CD14-positive monocyte (primary cell): ENCODE measurements around the gene WNT8B. TPM values are rescaled to one million over a fixed set of nuclear protein-coding genes. Genes with fewer than 3 reads are reported as not detected.

Experiments
- DNase-seq, 3 donors: peaks; one replicate each; pipeline ENCODE4 v3.0.0-alpha.2; 2011 to 2022
- H2AFZ ChIP-seq: 2 replicates; pipeline ENCODE4 v1.6.0; 2012; ENCODE audit warnings: mild to moderate bottlenecking, low read depth, low read length, inconsistent platforms; ENCODE audit not compliant: insufficient read depth, poor library complexity, severe bottlenecking
- H3K27ac ChIP-seq, 2 donors: 1 replicate in 1 of 2; 2 replicates in 1 of 2; pipeline ENCODE4 v1.5.1; 2012 to 2013; ENCODE audit warnings: low read length in 2 of 2, control low read depth in 1 of 2, inconsistent platforms in 1 of 2, low read depth in 1 of 2, mild to moderate bottlenecking in 1 of 2
- H3K27me3 ChIP-seq, 2 donors: one replicate each; pipeline versions ENCODE4 v1.6.0 to v1.6.1; 2011 to 2013; ENCODE audit warnings: low read length in 2 of 2; ENCODE audit not compliant: control insufficient read depth in 2 of 2, insufficient read depth in 2 of 2
- H3K36me3 ChIP-seq, 2 donors: replicated peaks in 1 of 2; 1 replicate in 1 of 2; 2 replicates in 1 of 2; pipeline versions ENCODE4 v1.5.1 to v1.6.1; 2012 to 2013; ENCODE audit warnings: low read length in 2 of 2, control low read depth in 1 of 2, inconsistent platforms in 1 of 2, mild to moderate bottlenecking in 1 of 2; ENCODE audit not compliant: insufficient read depth in 2 of 2, control insufficient read depth in 1 of 2
- H3K4me1 ChIP-seq, 2 donors: 1 replicate in 1 of 2; 2 replicates in 1 of 2; pipeline versions ENCODE4 v1.5.1 to v1.6.1; 2012 to 2013; ENCODE audit warnings: low read length in 2 of 2, control low read depth in 1 of 2, inconsistent platforms in 1 of 2, mild to moderate bottlenecking in 1 of 2, moderate library complexity in 1 of 2; ENCODE audit not compliant: insufficient read depth in 2 of 2, control insufficient read depth in 1 of 2
- H3K4me2 ChIP-seq: replicated peaks from 2 replicates; pipeline ENCODE3; 2012; ENCODE audit warnings: low read length, moderate library complexity, mild to moderate bottlenecking; ENCODE audit not compliant: poor library complexity, severe bottlenecking; ENCODE audit errors: extremely low read depth
- H3K4me3 ChIP-seq, 3 experiments: fragments of 200-600 bp in 1 of 3; sonication (generic) in 1 of 3; replicated peaks in 1 of 3; 1 replicate in 2 of 3; 2 replicates in 1 of 3; pipeline ENCODE4 v1.5.1; 2011 to 2013; ENCODE audit warnings: low read length in 3 of 3, mild to moderate bottlenecking in 3 of 3, control low read depth in 2 of 3, low read depth in 2 of 3, inconsistent platforms in 1 of 3, moderate library complexity in 1 of 3
- H3K79me2 ChIP-seq: 2 replicates; pipeline ENCODE4 v1.6.0; 2012; ENCODE audit warnings: mild to moderate bottlenecking, control low read depth, inconsistent platforms, low read length, moderate library complexity; ENCODE audit not compliant: insufficient read depth
- H3K9ac ChIP-seq: 2 replicates; pipeline ENCODE4 v1.6.0; 2017; ENCODE audit warnings: low read length, mild to moderate bottlenecking; ENCODE audit not compliant: insufficient read depth, poor library complexity, severe bottlenecking
- H3K9me3 ChIP-seq, 2 donors: replicated peaks in 1 of 2; 1 replicate in 1 of 2; 2 replicates in 1 of 2; pipeline versions ENCODE4 v1.5.1 to v1.6.1; 2012 to 2013; ENCODE audit warnings: low read length in 2 of 2, control low read depth in 1 of 2; ENCODE audit not compliant: control insufficient read depth in 1 of 2, insufficient read depth in 1 of 2
- H4K20me1 ChIP-seq: 2 replicates; pipeline ENCODE4 v1.6.0; 2012; ENCODE audit warnings: mild to moderate bottlenecking, low read length, control low read depth, moderate library complexity; ENCODE audit not compliant: insufficient read depth
- H3K27ac Mint-ChIP-seq, 7 donors: one replicate each; pipeline ENCODE4 v1.8.0; 2020; ENCODE audit warnings: mild to moderate bottlenecking in 7 of 7, mixed read lengths in 7 of 7, moderate library complexity in 6 of 7, inconsistent platforms in 2 of 7
- H3K27me3 Mint-ChIP-seq, 3 donors: one replicate each; pipeline ENCODE4 v1.8.0; 2021 to 2022; ENCODE audit warnings: low read depth in 3 of 3, mild to moderate bottlenecking in 3 of 3, mixed read lengths in 3 of 3, moderate library complexity in 3 of 3, inconsistent platforms in 1 of 3
- H3K36me3 Mint-ChIP-seq, 2 donors: one replicate each; pipeline ENCODE4 v1.8.0; 2020; ENCODE audit warnings: mixed read lengths in 2 of 2, inconsistent platforms in 1 of 2, mild to moderate bottlenecking in 1 of 2
- H3K4me1 Mint-ChIP-seq: one replicate; pipeline ENCODE4 v1.8.0; 2020; ENCODE audit warnings: mild to moderate bottlenecking, mixed read lengths
- H3K4me3 Mint-ChIP-seq, 2 donors: one replicate each; pipeline ENCODE4 v1.8.0; 2020; ENCODE audit warnings: mild to moderate bottlenecking in 2 of 2, mixed read lengths in 2 of 2, moderate library complexity in 1 of 2
- H3K9me3 Mint-ChIP-seq, 7 donors: one replicate each; pipeline ENCODE4 v1.8.0; 2020 to 2022; ENCODE audit warnings: mixed read lengths in 7 of 7, mild to moderate bottlenecking in 6 of 7, moderate library complexity in 6 of 7, inconsistent platforms in 2 of 7
- WGBS: methylation state at CpG from one replicate; pipeline ENCODE4 v1.1.5; 2013; ENCODE audit warnings: missing lambda C conversion rate; ENCODE audit not compliant: insufficient coverage; 5-methylcytosine and 5-hydroxymethylcytosine counted together
- intact Hi-C, 2 donors: fragments of 100-400 bp; cut with micrococcal nuclease; formaldehyde crosslinking; loops; one replicate each; pipeline versions ENCODE4 v1.15.0 to v1.15.1; 2023
- polyA plus RNA-seq, 3 donors: library from polyadenylated mRNA; depleted of rRNA in 1 of 3; unstranded in 2 of 3; stranded (reverse) in 1 of 3; fragments of 300-500 nt in 2 of 3; fragments of >200 nt in 1 of 3; fragmentation: Illumina TruSeq in 2 of 3; gene quantifications; 1 replicate in 2 of 3; 2 replicates in 1 of 3; pipeline ENCODE4 v1.2.3, GENCODE V29; 2012 to 2021
- TF ChIP-seq, protein P1 (sequence below): fragments of 200-600 bp; IDR thresholded peaks from one replicate; pipeline ENCODE4 v1.8.0; 2022; ENCODE audit warnings: antibody characterized with exemption, mild to moderate bottlenecking

The WNT8B gene
- polyA plus RNA-seq, 3 donors = not detected

GRCh38 chr10:100470367-100470766 is 7.6 kb downstream of the WNT8B start:
- Histone ChIP-seq H3K79me2 (no peaks in the 10 kb centered on the region), H2AFZ (no peak overlapping the region), H3K9ac (no peak overlapping the region), H3K27ac (no peak overlapping the region), H3K4me2 (no peak overlapping the region), H3K9me3 (no peaks in the 10 kb centered on the region), H3K4me3 (no peak overlapping the region), H4K20me1 (no peaks in the 10 kb centered on the region), H3K4me1 (no peaks in the 10 kb centered on the region), H3K36me3 (no peaks in the 10 kb centered on the region), H3K27me3 (peaks cover 17 to 30% of the 10 kb centered on the region in 2 donors)
- 100% methylated on average over 1 of the region's 3 CpGs for WGBS
- no peak overlapping the region for H3K4me3 Mint-ChIP-seq
- H3K36me3 Mint-ChIP-seq = no peaks in the 10 kb centered on the region
- H3K27ac Mint-ChIP-seq = no peak overlapping the region
- TF ChIP-seq, protein P1, sequence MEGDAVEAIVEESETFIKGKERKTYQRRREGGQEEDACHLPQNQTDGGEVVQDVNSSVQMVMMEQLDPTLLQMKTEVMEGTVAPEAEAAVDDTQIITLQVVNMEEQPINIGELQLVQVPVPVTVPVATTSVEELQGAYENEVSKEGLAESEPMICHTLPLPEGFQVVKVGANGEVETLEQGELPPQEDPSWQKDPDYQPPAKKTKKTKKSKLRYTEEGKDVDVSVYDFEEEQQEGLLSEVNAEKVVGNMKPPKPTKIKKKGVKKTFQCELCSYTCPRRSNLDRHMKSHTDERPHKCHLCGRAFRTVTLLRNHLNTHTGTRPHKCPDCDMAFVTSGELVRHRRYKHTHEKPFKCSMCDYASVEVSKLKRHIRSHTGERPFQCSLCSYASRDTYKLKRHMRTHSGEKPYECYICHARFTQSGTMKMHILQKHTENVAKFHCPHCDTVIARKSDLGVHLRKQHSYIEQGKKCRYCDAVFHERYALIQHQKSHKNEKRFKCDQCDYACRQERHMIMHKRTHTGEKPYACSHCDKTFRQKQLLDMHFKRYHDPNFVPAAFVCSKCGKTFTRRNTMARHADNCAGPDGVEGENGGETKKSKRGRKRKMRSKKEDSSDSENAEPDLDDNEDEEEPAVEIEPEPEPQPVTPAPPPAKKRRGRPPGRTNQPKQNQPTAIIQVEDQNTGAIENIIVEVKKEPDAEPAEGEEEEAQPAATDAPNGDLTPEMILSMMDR = no peak
- H3K4me1 Mint-ChIP-seq = no peaks in the 10 kb centered on the region
- no peaks in the 10 kb centered on the region for H3K9me3 Mint-ChIP-seq
- peaks cover 3 to 17% (median 15%) of the 10 kb centered on the region in 3 donors for H3K27me3 Mint-ChIP-seq
- no peak for DNase-seq
- intact Hi-C loops = no loop called here

GRCh38 chr10:100477970-100478369 is 15.2 kb downstream of the WNT8B start:
- Histone ChIP-seq H3K79me2 (no peaks in the 10 kb centered on the region), H3K9me3 (no peaks in the 10 kb centered on the region), H4K20me1 (no peaks in the 10 kb centered on the region), H3K4me2 (no peak overlapping the region), H3K4me3 (no peak overlapping the region), H3K36me3 (no peaks in the 10 kb centered on the region), H3K27me3 (peaks cover 26 to 53% of the 10 kb centered on the region in 2 donors), H3K27ac (no peak overlapping the region), H3K4me1 (peaks cover 14 to 15% of the 10 kb centered on the region in 2 donors), H3K9ac (no peak overlapping the region), H2AFZ (no peak overlapping the region)
- Mint-ChIP-seq H3K27me3 (peaks cover 48 to 54% (median 49%) of the 10 kb centered on the region in 3 donors), H3K9me3 (peaks cover 0 to 10% (median 2%) of the 10 kb centered on the region in 7 donors), H3K4me3 (peak overlapping the region in 1 of 2 donors; percentile 6), H3K27ac (no peak overlapping the region), H3K4me1 (peaks cover 14% of the 10 kb centered on the region), H3K36me3 (peaks cover 0 to 2% of the 10 kb centered on the region in 2 donors)
- TF ChIP-seq, protein P1 = no peak
- 55% methylated on average over 2 of the region's 5 CpGs for WGBS
- DNase-seq = no peak
- intact Hi-C loops = no loop called here
